ENCODE results near the gene STATH. TPM values are rescaled to one million over a fixed set of nuclear protein-coding genes. Genes with fewer than 3 reads are reported as not detected.
"Not testable (repeated sequence)": the region's sequence is repeated elsewhere in the genome, so short reads cannot be mapped to it uniquely, and the experiment has no call there.

The STATH gene
- polyA plus RNA-seq, 4 donors: not detected

DNA sequence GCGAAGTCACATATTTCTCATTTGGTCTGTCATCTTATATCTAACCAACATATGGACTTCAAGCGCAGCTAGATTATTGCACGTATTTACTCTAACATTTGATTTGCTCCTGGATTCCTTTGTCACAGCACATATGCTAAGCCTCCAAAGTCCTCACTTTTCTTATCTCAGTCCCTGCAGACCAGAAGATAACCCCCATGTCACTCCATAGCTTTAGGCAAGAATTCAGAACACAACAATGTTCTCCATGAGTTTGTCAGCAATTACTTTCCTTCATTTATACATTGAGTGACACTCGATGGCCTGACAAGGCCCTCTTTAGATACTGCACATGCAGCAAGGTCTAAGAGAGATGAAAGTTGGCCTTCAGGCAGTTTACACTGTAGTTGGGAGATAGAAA is 4.8 kb upstream of the STATH start:
- H3K9me3 ChIP-seq (ENCODE audit: control insufficient read depth in 2 of 2, insufficient read depth in 1 of 2, low read depth in 1 of 2, low read length in 1 of 2): no peaks in the 10 kb centered on the region
- no peaks in the 10 kb centered on the region for H3K36me3 ChIP-seq (ENCODE audit: control insufficient read depth in 3 of 3, insufficient read depth in 2 of 3, low read depth in 1 of 3, low read length in 3 of 3)
- no peaks in the 10 kb centered on the region for H3K4me1 ChIP-seq (ENCODE audit: control insufficient read depth in 3 of 3, insufficient read depth in 2 of 3, low read depth in 1 of 3, low read length in 2 of 3)
- H3K27ac ChIP-seq (ENCODE audit: low read depth in 1 of 3, low read length in 2 of 3): no peak overlapping the region
- DNase-seq (no peak), FAIRE-seq (no peak)
- WGBS, 3 donors: 32 to 66% (median 49%) methylated on average over 4 of the region's 4 CpGs
- no peak overlapping the region for H3K4me3 ChIP-seq (ENCODE audit: low read depth in 1 of 3, low read length in 3 of 3)
- H3K27me3 ChIP-seq (ENCODE audit: control insufficient read depth in 3 of 3, insufficient read depth in 3 of 3, low read length in 3 of 3): no peaks in the 10 kb centered on the region

- no peaks in the 10 kb centered on the region for H3K36me3 ChIP-seq (ENCODE audit: control insufficient read depth in 3 of 3, insufficient read depth in 2 of 3, low read depth in 1 of 3, low read length in 3 of 3)
- H3K27ac ChIP-seq (ENCODE audit: low read depth in 1 of 3, low read length in 2 of 3): no peak overlapping the region
- DNase-seq (no peak), FAIRE-seq (no peak)
- H3K9me3 ChIP-seq (ENCODE audit: control insufficient read depth in 2 of 2, insufficient read depth in 1 of 2, low read depth in 1 of 2, low read length in 1 of 2): no peaks in the 10 kb centered on the region
- H3K27me3 ChIP-seq (ENCODE audit: control insufficient read depth in 3 of 3, insufficient read depth in 3 of 3, low read length in 3 of 3): no peaks in the 10 kb centered on the region
- no peak overlapping the region for H3K4me3 ChIP-seq (ENCODE audit: low read depth in 1 of 3, low read length in 3 of 3)
- 80 to 87% (median 85%) methylated on average over 5 of the region's 5 CpGs for WGBS, 3 donors
- H3K4me1 ChIP-seq (ENCODE audit: control insufficient read depth in 3 of 3, insufficient read depth in 2 of 3, low read depth in 1 of 3, low read length in 2 of 3): no peaks in the 10 kb centered on the region
Measured at GRCh38 chr4:69994782-69995181, 984 bp upstream of the STATH start.

- H3K9me3 ChIP-seq (ENCODE audit: control insufficient read depth in 2 of 2, insufficient read depth in 1 of 2, low read depth in 1 of 2, low read length in 1 of 2): no peaks in the 10 kb centered on the region
- no peak for FAIRE-seq
- no peak overlapping the region for H3K27ac ChIP-seq (ENCODE audit: low read depth in 1 of 3, low read length in 2 of 3)
- H3K36me3 ChIP-seq (ENCODE audit: control insufficient read depth in 3 of 3, insufficient read depth in 2 of 3, low read depth in 1 of 3, low read length in 3 of 3): no peaks in the 10 kb centered on the region
- H3K4me1 ChIP-seq (ENCODE audit: control insufficient read depth in 3 of 3, insufficient read depth in 2 of 3, low read depth in 1 of 3, low read length in 2 of 3): no peaks in the 10 kb centered on the region
- whole genome bisulfite sequencing, 3 donors: 79 to 91% (median 86%) methylated on average over 3 of the region's 3 CpGs
- H3K4me3 ChIP-seq (ENCODE audit: low read depth in 1 of 3, low read length in 3 of 3): no peak overlapping the region
- H3K27me3 ChIP-seq (ENCODE audit: control insufficient read depth in 3 of 3, insufficient read depth in 3 of 3, low read length in 3 of 3): no peaks in the 10 kb centered on the region
- no peak for DNase-seq
Measured at GRCh38 chr4:69999420-69999819, 3.7 kb downstream of the STATH start.

GRCh38 chr4:70000711-70001110 is 4.9 kb downstream of the STATH start:
- Histone ChIP-seq H3K4me1 (ENCODE audit: control insufficient read depth in 3 of 3, insufficient read depth in 2 of 3, low read depth in 1 of 3, low read length in 2 of 3) (no peaks in the 10 kb centered on the region), H3K36me3 (ENCODE audit: control insufficient read depth in 3 of 3, insufficient read depth in 2 of 3, low read depth in 1 of 3, low read length in 3 of 3) (no peaks in the 10 kb centered on the region), H3K27ac (ENCODE audit: low read depth in 1 of 3, low read length in 2 of 3) (no peak overlapping the region), H3K27me3 (ENCODE audit: control insufficient read depth in 3 of 3, insufficient read depth in 3 of 3, low read length in 3 of 3) (no peaks in the 10 kb centered on the region), H3K4me3 (ENCODE audit: low read depth in 1 of 3, low read length in 3 of 3) (no peak overlapping the region), H3K9me3 (ENCODE audit: control insufficient read depth in 2 of 2, insufficient read depth in 1 of 2, low read depth in 1 of 2, low read length in 1 of 2) (no peaks in the 10 kb centered on the region)
- FAIRE-seq: no peak
- DNase-seq: no peak
- WGBS, 3 donors: 77 to 82% (median 80%) methylated on average over 1 of the region's 1 CpG

GRCh38 chr4:70002507-70002906 is 6.7 kb downstream of the STATH start:
- FAIRE-seq (no peak), DNase-seq (no peak)
- Histone ChIP-seq H3K36me3 (ENCODE audit: control insufficient read depth in 3 of 3, insufficient read depth in 2 of 3, low read depth in 1 of 3, low read length in 3 of 3) (no peaks in the 10 kb centered on the region), H3K27ac (ENCODE audit: low read depth in 1 of 3, low read length in 2 of 3) (no peak overlapping the region), H3K9me3 (ENCODE audit: control insufficient read depth in 2 of 2, insufficient read depth in 1 of 2, low read depth in 1 of 2, low read length in 1 of 2) (no peaks in the 10 kb centered on the region), H3K27me3 (ENCODE audit: control insufficient read depth in 3 of 3, insufficient read depth in 3 of 3, low read length in 3 of 3) (no peaks in the 10 kb centered on the region), H3K4me1 (ENCODE audit: control insufficient read depth in 3 of 3, insufficient read depth in 2 of 3, low read depth in 1 of 3, low read length in 2 of 3) (no peaks in the 10 kb centered on the region), H3K4me3 (ENCODE audit: low read depth in 1 of 3, low read length in 3 of 3) (no peak overlapping the region)

DNA sequence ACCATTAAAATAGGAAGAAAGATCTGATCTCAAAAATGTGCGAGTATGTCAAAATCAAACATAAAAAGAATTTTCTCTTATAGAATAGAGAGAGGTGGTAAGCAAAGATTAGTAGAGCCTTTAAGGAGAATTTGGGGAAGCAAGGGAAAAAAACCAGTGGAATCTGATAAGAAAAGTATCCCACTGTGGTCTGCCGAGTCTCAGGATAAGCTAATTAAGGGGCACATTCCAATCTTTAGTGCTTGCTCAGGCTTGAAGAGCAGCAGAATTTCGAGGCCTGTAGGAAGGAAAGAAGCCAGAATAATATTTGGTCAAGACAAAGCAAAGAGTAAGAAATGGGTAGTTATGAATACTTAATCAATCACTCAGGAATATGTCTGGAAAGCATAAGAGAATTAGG is 13.0 kb downstream of the STATH start:
- Histone ChIP-seq H3K27me3 (ENCODE audit: control insufficient read depth in 3 of 3, insufficient read depth in 3 of 3, low read length in 3 of 3) (no peaks in the 10 kb centered on the region), H3K27ac (ENCODE audit: low read depth in 1 of 3, low read length in 2 of 3) (no peak overlapping the region), H3K4me3 (ENCODE audit: low read depth in 1 of 3, low read length in 3 of 3) (no peak overlapping the region), H3K36me3 (ENCODE audit: control insufficient read depth in 3 of 3, insufficient read depth in 2 of 3, low read depth in 1 of 3, low read length in 3 of 3) (no peaks in the 10 kb centered on the region), H3K4me1 (ENCODE audit: control insufficient read depth in 3 of 3, insufficient read depth in 2 of 3, low read depth in 1 of 3, low read length in 2 of 3) (no peaks in the 10 kb centered on the region), H3K9me3 (ENCODE audit: control insufficient read depth in 2 of 2, insufficient read depth in 1 of 2, low read depth in 1 of 2, low read length in 1 of 2) (no peaks in the 10 kb centered on the region)
- 57 to 74% (median 65%) methylated on average over 3 of the region's 3 CpGs for WGBS, 3 donors
- DNase-seq (no peak), FAIRE-seq (no peak)

DNA sequence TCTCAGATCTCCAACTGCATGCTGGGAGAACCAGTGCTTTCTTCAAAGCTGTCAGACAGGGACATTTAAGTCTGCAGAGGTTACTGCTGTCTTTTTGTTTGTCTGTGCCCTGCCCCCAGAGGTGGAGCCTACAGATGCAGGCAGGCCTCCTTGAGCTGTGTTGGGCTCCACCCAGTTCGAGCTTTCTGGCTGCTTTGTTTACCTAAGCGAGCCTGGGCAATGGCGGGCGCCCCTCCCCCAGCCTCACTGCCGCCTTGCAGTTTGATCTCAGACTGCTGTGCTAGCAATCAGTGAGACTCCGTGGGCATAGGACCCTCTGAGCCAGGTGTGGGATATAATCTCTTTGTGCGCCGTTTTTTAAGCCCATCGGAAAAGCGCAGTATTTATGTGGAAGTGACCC is 23.2 kb downstream of the STATH start:
- not testable (repeated sequence) for DNase-seq; H3K9me3 ChIP-seq (ENCODE audit: control insufficient read depth in 2 of 2, insufficient read depth in 1 of 2, low read depth in 1 of 2, low read length in 1 of 2); H3K4me1 ChIP-seq (ENCODE audit: control insufficient read depth in 3 of 3, insufficient read depth in 2 of 3, low read depth in 1 of 3, low read length in 2 of 3); FAIRE-seq; H3K27me3 ChIP-seq (ENCODE audit: control insufficient read depth in 3 of 3, insufficient read depth in 3 of 3, low read length in 3 of 3); H3K27ac ChIP-seq (ENCODE audit: low read depth in 1 of 3, low read length in 2 of 3); H3K36me3 ChIP-seq (ENCODE audit: control insufficient read depth in 3 of 3, insufficient read depth in 2 of 3, low read depth in 1 of 3, low read length in 3 of 3); H3K4me3 ChIP-seq (ENCODE audit: low read depth in 1 of 3, low read length in 3 of 3)
- 71 to 89% (median 82%) methylated on average over 5 to 10 of the region's 10 CpGs for WGBS, 3 donors

GRCh38 chr4:70023218-70023617 is 27.5 kb downstream of the STATH start:
- H3K9me3 ChIP-seq (ENCODE audit: control insufficient read depth in 2 of 2, insufficient read depth in 1 of 2, low read depth in 1 of 2, low read length in 1 of 2): no peaks in the 10 kb centered on the region
- no peak for FAIRE-seq
- no peaks in the 10 kb centered on the region for H3K4me1 ChIP-seq (ENCODE audit: control insufficient read depth in 3 of 3, insufficient read depth in 2 of 3, low read depth in 1 of 3, low read length in 2 of 3)
- no peak for DNase-seq
- no peak overlapping the region for H3K4me3 ChIP-seq (ENCODE audit: low read depth in 1 of 3, low read length in 3 of 3)
- H3K27ac ChIP-seq (ENCODE audit: low read depth in 1 of 3, low read length in 2 of 3): no peak overlapping the region
- 78 to 85% (median 81%) methylated on average over 2 of the region's 2 CpGs for WGBS, 3 donors
- no peaks in the 10 kb centered on the region for H3K36me3 ChIP-seq (ENCODE audit: control insufficient read depth in 3 of 3, insufficient read depth in 2 of 3, low read depth in 1 of 3, low read length in 3 of 3)
- no peaks in the 10 kb centered on the region for H3K27me3 ChIP-seq (ENCODE audit: control insufficient read depth in 3 of 3, insufficient read depth in 3 of 3, low read length in 3 of 3)

DNA sequence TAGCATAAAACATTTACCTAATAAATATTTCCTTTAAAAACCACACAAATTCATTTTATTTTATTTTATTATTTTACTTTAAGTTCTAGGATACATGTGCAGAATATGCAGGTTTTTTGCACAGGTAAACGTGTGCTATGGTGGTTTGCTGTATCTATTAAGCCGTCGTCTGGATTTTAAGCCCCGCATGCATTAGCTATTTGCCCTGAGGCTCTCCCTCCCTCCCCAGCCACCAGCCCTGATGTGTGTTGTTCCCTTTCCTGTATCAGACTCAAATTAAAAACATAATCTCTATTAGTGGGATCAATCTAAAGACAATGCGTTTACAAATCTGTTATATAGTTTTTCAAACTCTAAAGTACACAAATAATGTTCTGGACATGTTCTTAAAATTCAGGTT is 31.2 kb downstream of the STATH start:
- Histone ChIP-seq H3K9me3 (ENCODE audit: control insufficient read depth in 2 of 2, insufficient read depth in 1 of 2, low read depth in 1 of 2, low read length in 1 of 2) (no peaks in the 10 kb centered on the region), H3K4me3 (ENCODE audit: low read depth in 1 of 3, low read length in 3 of 3) (no peak overlapping the region), H3K27ac (ENCODE audit: low read depth in 1 of 3, low read length in 2 of 3) (no peak overlapping the region), H3K36me3 (ENCODE audit: control insufficient read depth in 3 of 3, insufficient read depth in 2 of 3, low read depth in 1 of 3, low read length in 3 of 3) (no peaks in the 10 kb centered on the region), H3K4me1 (ENCODE audit: control insufficient read depth in 3 of 3, insufficient read depth in 2 of 3, low read depth in 1 of 3, low read length in 2 of 3) (no peaks in the 10 kb centered on the region), H3K27me3 (ENCODE audit: control insufficient read depth in 3 of 3, insufficient read depth in 3 of 3, low read length in 3 of 3) (no peaks in the 10 kb centered on the region)
- 86 to 88% (median 87%) methylated on average over 5 of the region's 5 CpGs for WGBS, 3 donors
- DNase-seq: no peak
- no peak for FAIRE-seq

Data from small intestine (tissue), 7 donors.